Measurements from ENCODE around the gene ELFN2. TPM values are rescaled to one million over a fixed set of nuclear protein-coding genes. Genes with fewer than 3 reads are reported as not detected.

The ELFN2 gene
- total and polyA plus RNA-seq, 2 experiments from 2014 or later, result 0.40 to 0.53 TPM

DNA sequence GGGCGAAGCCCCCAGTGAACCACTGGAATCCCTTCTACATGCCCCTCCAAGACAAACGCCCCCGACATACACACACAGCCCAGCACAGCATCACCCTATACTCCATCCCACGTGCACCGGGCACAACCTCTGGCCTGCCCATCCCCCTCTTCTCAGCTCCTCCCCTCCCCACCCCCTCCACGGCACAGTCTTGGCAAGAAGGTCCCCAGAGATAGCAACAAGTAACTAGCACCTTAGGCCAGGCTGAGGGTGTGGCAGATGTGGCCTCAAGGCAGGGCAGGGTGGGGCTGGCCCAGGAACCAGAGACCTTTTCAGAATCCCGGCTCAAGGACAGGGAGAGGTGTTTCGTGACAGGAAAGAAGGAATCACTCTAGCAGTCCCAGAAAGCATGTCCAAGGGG is 90.7 kb downstream of the ELFN2 start:
- Histone ChIP-seq H3K27me3 (peaks cover 41% of the 10 kb centered on the region), H2AFZ (no peak overlapping the region), H3K36me3 (replicated peaks; ENCODE audit: insufficient read depth, low read depth) (no peaks in the 10 kb centered on the region), H3K9me3 (ENCODE audit: low read depth) (no peaks in the 10 kb centered on the region), H3K4me3 (no peak overlapping the region), H3K27ac (no peak overlapping the region), H3K4me1 (ENCODE audit: insufficient read depth) (peaks cover 16% of the 10 kb centered on the region), H3K79me2 (no peaks in the 10 kb centered on the region), H3K4me2 (no peak overlapping the region), H3K9me2 (replicated peaks; ENCODE audit: insufficient read depth) (no peaks in the 10 kb centered on the region), H4K20me1 (ENCODE audit: insufficient read depth, poor library complexity, severe bottlenecking) (no peaks in the 10 kb centered on the region)
- TF ChIP-seq EZH2phosphoT487 (IDR thresholded peaks at IDR 0.05; ENCODE audit: low read depth, severe bottlenecking, unreplicated experiment), result no peak
- TF ChIP-seq CTCF (IDR thresholded peaks at IDR 0.05; ENCODE audit: poor library complexity), result no peak
- no peak for TF ChIP-seq EZH2 (IDR thresholded peaks at IDR 0.05; ENCODE audit: borderline replicate concordance)
- DNase-seq (ENCODE audit: low spot score), result no peak
- 64% methylated on average over 8 of the region's 8 CpGs for WGBS (ENCODE audit: low lambda C conversion rate, missing lambda C conversion rate)

DNA sequence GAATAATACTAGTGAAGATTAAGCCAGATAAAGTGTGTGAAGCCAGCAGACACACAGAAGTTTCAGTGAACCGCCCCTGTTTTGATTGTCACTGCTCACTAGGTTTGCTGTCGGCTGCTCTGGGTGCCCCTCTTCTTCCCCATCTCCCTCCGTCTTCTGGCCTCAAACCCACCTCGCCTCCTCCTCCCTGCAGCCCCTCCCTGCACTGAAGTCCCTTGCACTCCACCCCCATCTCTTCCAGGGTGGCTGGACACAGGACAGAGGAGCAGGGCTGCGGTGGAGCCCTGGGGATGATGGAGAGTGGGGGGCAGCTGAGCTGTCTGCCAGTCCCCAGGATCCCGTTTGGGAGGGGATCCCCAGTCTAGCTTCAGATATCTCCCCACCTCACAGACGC is 91.5 kb downstream of the ELFN2 start:
- no peak overlapping the region for H2AFZ ChIP-seq
- H3K4me2 ChIP-seq, result peak overlapping the region; percentile 66
- H3K36me3 ChIP-seq (replicated peaks; ENCODE audit: insufficient read depth, low read depth), result no peaks in the 10 kb centered on the region
- DNase-seq (ENCODE audit: low spot score), result no peak
- no peaks in the 10 kb centered on the region for H3K9me3 ChIP-seq (ENCODE audit: low read depth)
- no peaks in the 10 kb centered on the region for H3K79me2 ChIP-seq
- H4K20me1 ChIP-seq (ENCODE audit: insufficient read depth, poor library complexity, severe bottlenecking), result no peaks in the 10 kb centered on the region
- no peak for TF ChIP-seq EZH2phosphoT487 (IDR thresholded peaks at IDR 0.05; ENCODE audit: low read depth, severe bottlenecking, unreplicated experiment)
- TF ChIP-seq EZH2 (IDR thresholded peaks at IDR 0.05; ENCODE audit: borderline replicate concordance), result no peak
- no peak for TF ChIP-seq CTCF (IDR thresholded peaks at IDR 0.05; ENCODE audit: poor library complexity)
- peaks cover 42% of the 10 kb centered on the region for H3K27me3 ChIP-seq
- WGBS (ENCODE audit: low lambda C conversion rate, missing lambda C conversion rate), result 37% methylated on average over 7 of the region's 7 CpGs
- no peaks in the 10 kb centered on the region for H3K9me2 ChIP-seq (replicated peaks; ENCODE audit: insufficient read depth)
- H3K27ac ChIP-seq, result no peak overlapping the region
- H3K4me1 ChIP-seq (ENCODE audit: insufficient read depth), result peaks cover 16% of the 10 kb centered on the region
- no peak overlapping the region for H3K4me3 ChIP-seq

DNA sequence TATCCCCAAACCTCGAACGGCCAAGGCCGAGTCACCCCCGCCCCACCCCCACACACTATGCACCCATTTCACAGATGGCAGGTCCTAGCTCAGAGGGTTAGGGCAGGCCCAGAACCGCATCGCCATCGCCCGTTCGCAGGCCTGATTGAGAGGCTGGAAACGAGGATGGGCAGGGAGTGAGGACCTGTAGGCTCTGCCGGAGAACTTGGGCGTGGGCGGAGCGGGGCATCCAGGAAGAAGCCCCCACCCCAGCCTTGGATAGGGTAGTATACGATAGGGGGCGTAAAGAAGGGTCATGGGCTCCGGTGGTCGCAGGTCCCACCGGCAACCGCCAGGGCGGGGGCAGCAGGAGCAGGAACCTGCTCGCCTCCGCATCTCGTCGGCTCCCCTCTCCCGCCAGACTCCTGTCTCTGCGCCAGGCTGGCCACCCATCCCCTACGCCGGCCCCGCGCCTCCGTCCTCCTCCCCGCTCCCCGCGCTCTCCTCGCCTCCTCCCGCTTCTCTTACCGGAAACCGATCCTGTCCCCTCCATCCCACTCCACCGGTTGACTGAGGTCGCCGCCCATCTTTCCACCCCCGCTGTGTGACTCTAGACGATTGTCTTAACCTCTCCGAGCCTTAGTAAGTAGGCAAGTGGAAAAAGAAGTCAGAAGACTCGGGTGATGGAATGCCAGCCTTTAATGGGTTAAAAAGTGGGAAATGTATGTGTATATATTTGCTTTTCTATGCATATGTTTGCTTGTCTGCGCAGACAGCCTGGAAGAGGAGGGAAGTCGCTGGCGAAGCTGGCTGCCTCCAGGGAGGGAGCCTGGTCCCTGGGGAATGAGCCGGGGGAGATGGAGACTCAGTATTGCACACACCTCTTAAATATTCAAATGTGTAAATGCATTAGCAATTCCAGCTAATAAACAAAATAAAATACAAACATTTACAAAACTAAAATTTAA is 92.1 kb downstream of the ELFN2 start:
- H3K9me3 ChIP-seq (ENCODE audit: low read depth), result no peaks in the 10 kb centered on the region
- no peak for DNase-seq (ENCODE audit: low spot score)
- H3K4me2 ChIP-seq, result peak overlapping the region; percentile 66
- no peaks in the 10 kb centered on the region for H3K79me2 ChIP-seq
- no peak overlapping the region for H3K4me3 ChIP-seq
- no peak overlapping the region for H3K27ac ChIP-seq
- H3K4me1 ChIP-seq (ENCODE audit: insufficient read depth), result peaks cover 18% of the 10 kb centered on the region
- no peaks in the 10 kb centered on the region for H3K36me3 ChIP-seq (replicated peaks; ENCODE audit: insufficient read depth, low read depth)
- H4K20me1 ChIP-seq (ENCODE audit: insufficient read depth, poor library complexity, severe bottlenecking), result no peaks in the 10 kb centered on the region
- H2AFZ ChIP-seq, result no peak overlapping the region
- H3K27me3 ChIP-seq, result peaks cover 42% of the 10 kb centered on the region
- 3% methylated on average over 34 of the region's 50 CpGs for WGBS (ENCODE audit: low lambda C conversion rate, missing lambda C conversion rate)
- TF ChIP-seq EZH2 (IDR thresholded peaks at IDR 0.05; ENCODE audit: borderline replicate concordance) (peak; percentile 90), CTCF (IDR thresholded peaks at IDR 0.05; ENCODE audit: poor library complexity) (peak; percentile 9), EZH2phosphoT487 (IDR thresholded peaks at IDR 0.05; ENCODE audit: low read depth, severe bottlenecking, unreplicated experiment) (peak; percentile 43)
- no peaks in the 10 kb centered on the region for H3K9me2 ChIP-seq (replicated peaks; ENCODE audit: insufficient read depth)
